HepG2 (cell line): Measurements from ENCODE around the gene MAPK13. TPM values are rescaled to one million over a fixed set of nuclear protein-coding genes. Genes with fewer than 3 reads are reported as not detected.

Experiments
- BCL6 ChIP-seq: IDR thresholded peaks from 2 replicates; pipeline ENCODE4 v1.6.1; 2016; ENCODE audit warnings: missing genetic modification reagents, missing compliant biosample characterization
- IKZF4 ChIP-seq: sonication (generic); formaldehyde crosslinking; IDR thresholded peaks from 2 replicates; pipeline ENCODE4 v1.5.1; 2020; ENCODE audit warnings: borderline replicate concordance, mild to moderate bottlenecking, low read depth, missing genetic modification reagents; ENCODE audit errors: not compliant biosample characterization
- MEF2D ChIP-seq: sonication (generic); formaldehyde crosslinking; IDR thresholded peaks from 2 replicates; pipeline ENCODE4 v1.5.1; 2020; ENCODE audit warnings: mild to moderate bottlenecking, missing genetic modification reagents
- NFE2L2 ChIP-seq: fragments of 150-350 bp; IDR thresholded peaks from 2 replicates; pipeline ENCODE4 v1.6.1; 2014; ENCODE audit warnings: low read length
- RFX5 ChIP-seq: IDR thresholded peaks from 2 replicates; pipeline ENCODE4 v1.6.1; 2011; ENCODE audit warnings: low read depth, low read length, improper control_type of control experiment
- SETDB1 ChIP-seq: sonication (generic); formaldehyde crosslinking; IDR thresholded peaks from 2 replicates; pipeline ENCODE4 v1.5.1; 2020; ENCODE audit warnings: missing genetic modification reagents, mild to moderate bottlenecking, borderline replicate concordance
- SNAI1 ChIP-seq: sonication (generic); formaldehyde crosslinking; IDR thresholded peaks from 2 replicates; pipeline ENCODE4 v1.5.0; 2020; ENCODE audit warnings: mild to moderate bottlenecking, missing genetic modification reagents, borderline replicate concordance
- SOX13 ChIP-seq, 3 experiments: fragments of 450-650 bp in 1 of 3; sonication (generic) in 1 of 3; formaldehyde crosslinking in 1 of 3; IDR thresholded peaks in 2 of 3; conservative IDR thresholded peaks in 1 of 3; 2 replicates each; pipeline versions ENCODE4 v1.5.0 to v1.6.1; 2016 to 2020; ENCODE audit warnings: antibody characterized with exemption in 1 of 3, mild to moderate bottlenecking in 1 of 3, missing compliant biosample characterization in 1 of 3, missing genetic modification reagents in 1 of 3, moderate library complexity in 1 of 3
- ZBTB8A ChIP-seq: sonication (generic); formaldehyde crosslinking; IDR thresholded peaks from 2 replicates; pipeline ENCODE4 v1.4.0; 2020; ENCODE audit warnings: mild to moderate bottlenecking, low read depth, missing genetic modification reagents, borderline replicate concordance
- ZKSCAN1 ChIP-seq: fragments of 150-350 bp; IDR thresholded peaks from 2 replicates; pipeline ENCODE4 v1.6.1; 2014; ENCODE audit warnings: low read length
- ZNF136 ChIP-seq: sonication (generic); formaldehyde crosslinking; IDR thresholded peaks from 2 replicates; pipeline ENCODE4 v1.8.1; 2022; ENCODE audit warnings: low read depth, mild to moderate bottlenecking, moderate library complexity, missing genetic modification reagents
- ZNF180 ChIP-seq: sonication (generic); formaldehyde crosslinking; IDR thresholded peaks from 2 replicates; pipeline ENCODE4 v1.4.0; 2020; ENCODE audit warnings: low read depth, missing genetic modification reagents, borderline replicate concordance
- ZNF317 ChIP-seq: sonication (generic); formaldehyde crosslinking; IDR thresholded peaks from 2 replicates; pipeline ENCODE4 v1.5.0; 2020; ENCODE audit warnings: mild to moderate bottlenecking, missing genetic modification reagents
- ZNF484 ChIP-seq: sonication (generic); formaldehyde crosslinking; IDR thresholded peaks from 2 replicates; pipeline ENCODE4 v1.5.1; 2020; ENCODE audit warnings: mild to moderate bottlenecking, low read depth, missing genetic modification reagents, borderline replicate concordance
- ZNF644 ChIP-seq: IDR thresholded peaks from 2 replicates; pipeline ENCODE4 v1.6.1; 2016; ENCODE audit warnings: low read depth
- ZNF724P ChIP-seq: sonication (generic); formaldehyde crosslinking; IDR thresholded peaks from 2 replicates; pipeline ENCODE4 v1.8.0; 2022; ENCODE audit warnings: missing genetic modification reagents, borderline replicate concordance
- polyA plus RNA-seq, 8 experiments: library from polyadenylated mRNA; depleted of rRNA in 3 of 8; stranded (reverse) in 7 of 8; unstranded in 1 of 8; fragments of >200 nt; fragmentation: Illumina TruSeq in 4 of 8; extraction: Trizol in 4 of 8; gene quantifications; 2 replicates each; pipeline versions ENCODE4 v1.2.1 to v1.2.3, GENCODE V29; 2011 to 2016; ENCODE audit warnings: low read depth in 4 of 8, missing spikeins in 1 of 8, mixed read lengths in 1 of 8; ENCODE audit not compliant: insufficient read depth in 1 of 8
- total RNA-seq, 5 experiments: library from RNA; depleted of rRNA; stranded (reverse); fragments of >200 nt; fragmentation: Illumina TruSeq; extraction: Trizol; gene quantifications; 2 replicates each; pipeline ENCODE4 v1.2.3, GENCODE V29; 2016; ENCODE audit warnings: low read depth in 1 of 5
- TF ChIP-seq, protein P1 (sequence below): sonication (generic); formaldehyde crosslinking; IDR thresholded peaks from 2 replicates; pipeline ENCODE4 v1.8.0; 2022; ENCODE audit warnings: mild to moderate bottlenecking, missing genetic modification reagents, moderate library complexity
- TF ChIP-seq, protein P2 (sequence below): sonication (generic); formaldehyde crosslinking; conservative IDR thresholded peaks from 2 replicates; pipeline ENCODE4 v1.8.0; 2022; ENCODE audit warnings: missing genetic modification reagents
- TF ChIP-seq, protein P3 (sequence below): sonication (generic); formaldehyde crosslinking; IDR thresholded peaks from 2 replicates; pipeline ENCODE4 v1.4.0; 2020; ENCODE audit warnings: missing genetic modification reagents, mild to moderate bottlenecking, borderline replicate concordance
- TF ChIP-seq, protein P4 (sequence below): sonication (generic); formaldehyde crosslinking; IDR thresholded peaks from 2 replicates; pipeline ENCODE4 v1.4.0; 2020; ENCODE audit warnings: missing genetic modification reagents

The MAPK13 gene
- total and polyA plus RNA-seq, 2 of the 13 experiments (the other 11 are each of a cell fraction or from before 2014, with no cell fraction given), result 12.7 to 43.4 TPM

DNA sequence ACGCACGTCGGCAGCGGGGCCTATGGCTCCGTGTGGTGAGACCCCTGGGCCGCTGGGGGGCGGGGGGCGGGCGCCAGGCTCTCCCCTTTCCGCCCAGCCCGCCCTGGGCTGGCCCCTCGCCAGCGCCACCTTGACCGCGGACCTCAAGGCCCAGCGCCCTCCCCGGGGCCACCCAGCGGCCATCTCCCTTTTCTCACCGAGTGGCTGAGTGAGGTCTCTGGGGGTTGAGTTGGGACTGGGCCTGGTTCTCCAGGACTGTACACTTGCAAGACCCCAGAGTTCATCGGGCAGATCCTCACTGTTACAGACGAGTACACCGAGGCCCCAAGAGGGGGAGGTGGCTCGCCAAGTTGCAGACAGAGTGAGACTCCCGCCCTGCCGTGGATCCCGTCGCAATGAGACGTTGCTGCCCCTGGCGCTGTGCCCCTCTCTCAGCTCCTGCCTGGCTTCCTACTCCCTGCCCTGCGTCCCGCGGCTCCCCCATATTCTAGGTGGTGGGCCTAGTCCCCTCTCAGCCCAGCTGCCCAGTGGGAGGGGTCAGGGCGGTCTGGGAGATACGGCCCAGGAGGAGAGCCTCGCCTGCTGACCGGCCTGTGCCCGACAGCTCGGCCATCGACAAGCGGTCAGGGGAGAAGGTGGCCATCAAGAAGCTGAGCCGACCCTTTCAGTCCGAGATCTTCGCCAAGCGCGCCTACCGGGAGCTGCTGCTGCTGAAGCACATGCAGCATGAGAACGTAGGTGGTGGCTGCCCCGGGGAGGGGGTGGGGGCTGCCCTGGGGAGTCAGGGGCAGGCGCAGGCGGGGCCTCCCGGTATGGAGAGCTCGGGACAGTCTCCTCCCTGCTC is 576 bp downstream of the MAPK13 start (continued):
- TF ChIP-seq SOX13 (IDR thresholded peaks at IDR 0.05), result no peak
- peak in 1 of 2 experiments; percentile 42; a peak in 1 of 4 replicates for TF ChIP-seq SOX13 (CRISPR knock-in tag; conservative IDR thresholded peaks at IDR 0.05 in 1 of 2, IDR thresholded peaks at IDR 0.05 in 1 of 2)
- TF ChIP-seq MEF2D (CRISPR knock-in tag), result peak; percentile 88
- TF ChIP-seq, protein P1, sequence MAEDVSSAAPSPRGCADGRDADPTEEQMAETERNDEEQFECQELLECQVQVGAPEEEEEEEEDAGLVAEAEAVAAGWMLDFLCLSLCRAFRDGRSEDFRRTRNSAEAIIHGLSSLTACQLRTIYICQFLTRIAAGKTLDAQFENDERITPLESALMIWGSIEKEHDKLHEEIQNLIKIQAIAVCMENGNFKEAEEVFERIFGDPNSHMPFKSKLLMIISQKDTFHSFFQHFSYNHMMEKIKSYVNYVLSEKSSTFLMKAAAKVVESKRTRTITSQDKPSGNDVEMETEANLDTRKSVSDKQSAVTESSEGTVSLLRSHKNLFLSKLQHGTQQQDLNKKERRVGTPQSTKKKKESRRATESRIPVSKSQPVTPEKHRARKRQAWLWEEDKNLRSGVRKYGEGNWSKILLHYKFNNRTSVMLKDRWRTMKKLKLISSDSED (CRISPR knock-in tag), result no peak
- no peak for TF ChIP-seq SNAI1
- TF ChIP-seq ZNF484 (CRISPR knock-in tag), result no peak
- TF ChIP-seq SETDB1 (CRISPR knock-in tag), result no peak
- TF ChIP-seq, protein P2, sequence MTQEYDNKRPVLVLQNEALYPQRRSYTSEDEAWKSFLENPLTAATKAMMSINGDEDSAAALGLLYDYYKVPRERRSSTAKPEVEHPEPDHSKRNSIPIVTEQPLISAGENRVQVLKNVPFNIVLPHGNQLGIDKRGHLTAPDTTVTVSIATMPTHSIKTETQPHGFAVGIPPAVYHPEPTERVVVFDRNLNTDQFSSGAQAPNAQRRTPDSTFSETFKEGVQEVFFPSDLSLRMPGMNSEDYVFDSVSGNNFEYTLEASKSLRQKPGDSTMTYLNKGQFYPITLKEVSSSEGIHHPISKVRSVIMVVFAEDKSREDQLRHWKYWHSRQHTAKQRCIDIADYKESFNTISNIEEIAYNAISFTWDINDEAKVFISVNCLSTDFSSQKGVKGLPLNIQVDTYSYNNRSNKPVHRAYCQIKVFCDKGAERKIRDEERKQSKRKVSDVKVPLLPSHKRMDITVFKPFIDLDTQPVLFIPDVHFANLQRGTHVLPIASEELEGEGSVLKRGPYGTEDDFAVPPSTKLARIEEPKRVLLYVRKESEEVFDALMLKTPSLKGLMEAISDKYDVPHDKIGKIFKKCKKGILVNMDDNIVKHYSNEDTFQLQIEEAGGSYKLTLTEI (CRISPR knock-in tag), result no peak
- TF ChIP-seq ZBTB8A (CRISPR knock-in tag), result peak; percentile 77
- no peak for TF ChIP-seq RFX5
- no peak for TF ChIP-seq ZNF180 (CRISPR knock-in tag)
- TF ChIP-seq, protein P3, sequence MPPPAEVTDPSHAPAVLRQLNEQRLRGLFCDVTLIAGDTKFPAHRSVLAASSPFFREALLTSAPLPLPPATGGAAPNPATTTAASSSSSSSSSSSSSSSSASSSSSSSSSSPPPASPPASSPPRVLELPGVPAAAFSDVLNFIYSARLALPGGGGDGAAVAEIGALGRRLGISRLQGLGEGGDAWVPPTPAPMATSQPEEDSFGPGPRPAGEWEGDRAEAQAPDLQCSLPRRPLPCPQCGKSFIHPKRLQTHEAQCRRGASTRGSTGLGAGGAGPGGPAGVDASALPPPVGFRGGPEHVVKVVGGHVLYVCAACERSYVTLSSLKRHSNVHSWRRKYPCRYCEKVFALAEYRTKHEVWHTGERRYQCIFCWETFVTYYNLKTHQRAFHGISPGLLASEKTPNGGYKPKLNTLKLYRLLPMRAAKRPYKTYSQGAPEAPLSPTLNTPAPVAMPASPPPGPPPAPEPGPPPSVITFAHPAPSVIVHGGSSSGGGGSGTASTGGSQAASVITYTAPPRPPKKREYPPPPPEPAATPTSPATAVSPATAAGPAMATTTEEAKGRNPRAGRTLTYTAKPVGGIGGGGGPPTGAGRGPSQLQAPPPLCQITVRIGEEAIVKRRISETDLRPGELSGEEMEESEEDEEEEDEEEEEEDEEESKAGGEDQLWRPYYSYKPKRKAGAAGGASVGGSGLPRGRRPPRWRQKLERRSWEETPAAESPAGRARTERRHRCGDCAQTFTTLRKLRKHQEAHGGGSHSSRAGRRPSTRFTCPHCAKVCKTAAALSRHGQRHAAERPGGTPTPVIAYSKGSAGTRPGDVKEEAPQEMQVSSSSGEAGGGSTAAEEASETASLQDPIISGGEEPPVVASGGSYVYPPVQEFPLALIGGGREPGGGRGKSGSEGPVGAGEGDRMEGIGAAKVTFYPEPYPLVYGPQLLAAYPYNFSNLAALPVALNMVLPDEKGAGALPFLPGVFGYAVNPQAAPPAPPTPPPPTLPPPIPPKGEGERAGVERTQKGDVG (CRISPR knock-in tag), result 0 out of 2 replicates have a peak, but pooled peaks have one; percentile 30
- peak; percentile 77; the same call in 1 of the 2 replicates for TF ChIP-seq ZNF724P (CRISPR knock-in tag)
- TF ChIP-seq ZNF644 (CRISPR knock-in tag), result peak; percentile 67; the same call in 1 of the 2 replicates
- peak; percentile 78; the same call in 1 of the 2 replicates for TF ChIP-seq ZNF136
- TF ChIP-seq NFE2L2, result no peak
- peak; percentile 77 for TF ChIP-seq ZNF317 (CRISPR knock-in tag)
- peak; percentile 88 for TF ChIP-seq IKZF4
- TF ChIP-seq, protein P4, sequence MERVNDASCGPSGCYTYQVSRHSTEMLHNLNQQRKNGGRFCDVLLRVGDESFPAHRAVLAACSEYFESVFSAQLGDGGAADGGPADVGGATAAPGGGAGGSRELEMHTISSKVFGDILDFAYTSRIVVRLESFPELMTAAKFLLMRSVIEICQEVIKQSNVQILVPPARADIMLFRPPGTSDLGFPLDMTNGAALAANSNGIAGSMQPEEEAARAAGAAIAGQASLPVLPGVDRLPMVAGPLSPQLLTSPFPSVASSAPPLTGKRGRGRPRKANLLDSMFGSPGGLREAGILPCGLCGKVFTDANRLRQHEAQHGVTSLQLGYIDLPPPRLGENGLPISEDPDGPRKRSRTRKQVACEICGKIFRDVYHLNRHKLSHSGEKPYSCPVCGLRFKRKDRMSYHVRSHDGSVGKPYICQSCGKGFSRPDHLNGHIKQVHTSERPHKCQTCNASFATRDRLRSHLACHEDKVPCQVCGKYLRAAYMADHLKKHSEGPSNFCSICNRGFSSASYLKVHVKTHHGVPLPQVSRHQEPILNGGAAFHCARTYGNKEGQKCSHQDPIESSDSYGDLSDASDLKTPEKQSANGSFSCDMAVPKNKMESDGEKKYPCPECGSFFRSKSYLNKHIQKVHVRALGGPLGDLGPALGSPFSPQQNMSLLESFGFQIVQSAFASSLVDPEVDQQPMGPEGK (CRISPR knock-in tag), result peak; percentile 96
- no peak for TF ChIP-seq ZKSCAN1
- peak; percentile 60 for TF ChIP-seq BCL6 (CRISPR knock-in tag)
